Ureter (tissue), 1 donor: ENCODE results near the gene GAS6. TPM values are rescaled to one million over a fixed set of nuclear protein-coding genes. Genes with fewer than 3 reads are reported as not detected.
"Not testable (repeated sequence)": the region's sequence is repeated elsewhere in the genome, so short reads cannot be mapped to it uniquely, and the experiment has no call there.

Source experiments
- DNase-seq: peaks from one replicate; pipeline ENCODE4 v3.0.0-alpha.2; 2020; ENCODE audit warnings: low spot score
- total RNA-seq: library from RNA; stranded (reverse); gene quantifications from one replicate; pipeline ENCODE4 v1.2.4, GENCODE V29; 2023
- donor health status: DM: yes; HTN: yes; CAD: no.

GAS6 gene
- total RNA-seq, 1 donor from 2014 or later, result 68.1 TPM

GRCh38 chr13:113792236-113792770, 71.6 kb downstream of the GAS6 start:
- no peak for DNase-seq

DNA sequence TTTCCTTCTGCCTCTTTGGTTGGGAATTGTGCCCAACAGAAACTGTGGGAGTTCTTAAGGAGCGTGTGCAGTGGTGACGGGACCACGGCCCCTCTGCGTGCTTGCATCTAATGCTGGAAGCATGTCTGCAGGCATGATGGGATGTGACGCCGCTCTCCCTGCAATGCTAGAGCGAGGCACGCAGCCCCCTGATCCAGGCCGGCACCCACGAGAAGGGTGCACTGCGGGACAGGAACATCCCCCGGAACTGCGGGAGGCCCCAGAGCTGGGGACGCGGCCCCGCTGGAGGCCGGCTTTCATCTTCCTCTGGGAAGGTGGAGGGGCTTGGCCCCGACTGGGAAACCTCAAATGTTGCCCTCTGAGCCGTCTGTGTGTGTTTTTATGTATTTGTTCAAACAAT, 72.1 kb downstream of the GAS6 start:
- no peak for DNase-seq

- no peak for DNase-seq
These were observed 72.7 kb downstream of the GAS6 start for GRCh38 chr13:113791226-113791625.

GRCh38 chr13:113789931-113790330, 73.9 kb downstream of the GAS6 start:
- not testable (repeated sequence) for DNase-seq

DNA sequence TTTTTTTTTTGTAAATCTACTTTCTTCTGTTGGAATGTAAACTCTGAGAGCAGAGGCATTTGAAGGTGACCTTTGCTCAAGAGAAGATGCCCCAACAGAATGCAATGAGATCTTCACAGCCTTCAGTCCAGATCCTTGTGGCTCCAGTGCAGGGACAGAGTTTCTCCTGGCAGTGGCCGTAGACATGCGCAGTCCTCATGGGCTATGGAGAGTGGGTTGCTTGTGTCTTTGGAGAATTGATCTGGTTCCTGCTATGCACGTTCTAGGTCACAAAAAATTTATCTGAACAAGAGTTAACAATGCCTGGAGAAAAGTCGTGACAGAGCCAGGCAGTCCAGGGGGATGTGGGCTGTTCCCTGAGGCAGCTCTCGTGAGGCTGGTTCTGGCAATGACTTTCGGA, 74.7 kb downstream of the GAS6 start:
- DNase-seq, result no peak

GRCh38 chr13:113788413-113789135, 75.3 kb downstream of the GAS6 start:
- DNase-seq, result no peak

GRCh38 chr13:113787694-113788093, 76.2 kb downstream of the GAS6 start:
- no peak for DNase-seq

GRCh38 chr13:113786262-113786841, 77.5 kb downstream of the GAS6 start:
- no peak for DNase-seq

- DNase-seq, result no peak
These were observed 78.5 kb downstream of the GAS6 start for GRCh38 chr13:113785051-113786010.

DNA sequence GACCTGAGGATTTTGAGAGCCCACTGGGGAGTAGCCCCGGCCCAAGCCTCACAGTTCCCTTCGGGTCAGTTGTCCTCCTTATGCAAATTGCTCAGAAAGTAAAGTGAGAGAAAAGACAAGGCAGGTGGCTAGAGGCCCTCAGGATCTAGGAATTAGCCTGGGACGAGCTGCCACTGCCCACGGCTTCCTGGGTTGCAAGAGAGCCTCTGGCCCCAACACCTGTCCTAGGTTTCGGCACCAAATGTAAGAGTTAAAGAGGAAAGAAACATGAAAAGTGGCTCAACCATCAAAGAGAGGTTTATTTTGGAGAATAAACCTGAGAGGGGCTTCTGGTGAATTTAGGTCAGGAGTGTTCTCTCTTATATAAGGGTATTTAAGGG, 79.2 kb downstream of the GAS6 start:
- DNase-seq, result no peak

- no peak for DNase-seq
These were observed 79.8 kb downstream of the GAS6 start for GRCh38 chr13:113783966-113784644.

DNA sequence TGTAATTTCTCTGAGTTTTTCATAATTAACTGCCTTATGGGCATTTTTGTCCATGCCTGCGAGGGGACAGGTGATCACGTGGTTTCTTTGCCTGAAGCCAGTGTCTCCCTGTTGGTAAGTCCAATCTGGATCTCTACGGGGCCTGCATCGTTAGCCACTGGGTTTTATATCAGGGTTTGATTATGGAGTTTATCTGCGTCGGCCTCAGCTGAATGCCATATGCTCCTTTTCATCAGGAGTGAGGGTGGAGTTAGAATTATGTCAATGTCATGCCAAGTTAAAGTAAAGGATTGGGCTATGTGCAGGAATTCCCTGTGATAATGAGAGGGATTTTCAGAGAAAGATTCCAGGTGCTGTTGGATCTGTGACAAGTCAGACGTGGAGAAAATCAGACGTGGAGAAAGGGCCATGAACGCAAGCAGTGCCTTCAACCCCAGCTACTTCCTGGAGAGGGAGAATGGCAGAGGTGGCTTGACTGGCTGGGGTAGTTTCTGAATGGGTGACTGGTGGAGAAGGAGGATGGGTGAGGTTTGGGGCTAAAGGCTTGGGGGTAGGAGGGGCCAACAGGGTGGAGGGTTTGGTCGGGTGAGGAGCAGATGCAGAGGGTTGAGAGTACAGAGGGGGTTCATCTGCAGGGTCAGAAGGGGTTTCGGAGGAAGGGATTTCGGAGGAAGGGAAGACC, 80.5 kb downstream of the GAS6 start:
- no peak for DNase-seq

DNA sequence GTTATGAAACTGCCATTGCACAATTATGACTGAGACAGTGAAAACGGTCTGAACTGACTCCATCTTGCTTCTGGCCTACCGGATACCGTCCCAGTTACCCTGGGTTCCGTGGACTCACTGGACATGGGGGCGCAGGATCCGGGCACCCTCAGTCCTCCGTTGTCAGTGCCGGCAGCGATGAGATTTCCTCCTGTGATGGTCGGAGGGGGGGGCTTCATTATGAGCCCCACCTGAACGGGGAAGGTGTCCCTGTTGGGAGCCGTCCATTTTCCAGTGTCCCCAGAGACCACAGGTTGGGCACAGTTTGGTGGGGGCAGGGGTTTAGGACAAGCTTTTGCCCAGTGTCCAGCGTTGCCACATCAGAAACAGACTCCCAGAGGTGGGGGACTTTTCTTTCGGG, 81.4 kb downstream of the GAS6 start:
- no peak for DNase-seq

DNA sequence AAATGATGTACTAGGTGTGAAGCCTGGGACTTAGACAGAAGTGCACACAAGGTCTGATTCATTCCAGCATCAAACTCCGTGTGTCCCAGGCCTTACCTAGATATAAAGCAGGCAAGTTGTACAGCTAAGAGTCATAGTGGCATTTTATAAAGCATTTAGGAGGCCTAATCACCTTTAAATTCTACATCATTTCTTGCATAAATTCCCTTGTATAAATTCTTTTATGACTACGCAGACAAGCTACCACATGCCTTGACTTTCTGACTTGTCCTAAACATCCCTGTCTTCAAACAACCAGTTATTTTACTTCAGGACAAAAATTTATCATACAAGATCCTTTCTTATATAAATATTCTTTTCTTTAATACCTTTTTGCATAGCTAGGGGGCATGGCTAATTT, 82.3 kb downstream of the GAS6 start:
- DNase-seq, result no peak

DNA sequence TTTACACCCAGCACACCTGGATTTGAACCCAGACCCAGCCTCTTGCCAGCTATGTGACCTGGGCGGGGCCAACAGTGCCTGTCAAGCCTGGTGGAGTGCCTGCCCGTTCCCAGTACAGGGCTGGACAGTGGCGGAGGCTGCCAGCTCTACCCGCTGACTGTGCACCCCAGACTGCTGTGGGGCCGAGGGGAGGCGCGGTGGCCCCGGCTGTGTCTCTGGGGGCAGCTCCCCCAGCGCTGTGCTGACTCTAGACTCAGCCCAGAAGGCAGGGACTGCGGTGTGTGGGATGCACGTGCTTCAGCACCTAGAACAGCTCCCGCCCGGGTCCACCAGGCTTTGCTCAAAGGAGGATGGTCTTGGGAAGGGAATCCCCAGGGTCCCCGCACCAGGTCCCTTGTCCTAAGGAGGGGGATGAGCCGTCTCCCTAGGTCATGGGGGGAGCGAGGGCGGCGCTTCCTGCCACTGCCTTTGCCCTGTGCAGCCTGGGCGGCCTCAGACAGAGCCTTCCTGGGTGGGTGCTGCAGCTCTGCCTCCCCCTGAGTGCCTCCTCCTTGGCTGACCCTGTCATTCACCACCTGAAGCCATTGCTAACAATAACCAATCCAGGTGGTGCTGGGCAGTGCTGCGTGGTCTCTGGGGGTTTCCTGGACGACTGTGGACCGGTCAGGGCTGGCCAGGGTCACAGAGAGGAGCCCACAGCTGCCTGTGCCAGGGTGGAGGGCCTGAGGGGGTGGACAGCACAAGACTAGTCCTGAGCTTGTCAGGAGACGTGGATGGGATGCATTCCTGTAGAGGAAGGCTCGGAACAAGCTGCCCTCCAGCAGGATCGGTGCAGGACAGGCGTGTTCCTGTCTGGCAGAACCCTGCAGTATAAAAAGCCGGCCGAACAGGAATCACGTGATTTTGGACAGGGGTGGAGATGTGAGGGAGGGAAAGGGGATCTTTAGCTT, 86.3 kb downstream of the GAS6 start:
- no peak for DNase-seq

DNA sequence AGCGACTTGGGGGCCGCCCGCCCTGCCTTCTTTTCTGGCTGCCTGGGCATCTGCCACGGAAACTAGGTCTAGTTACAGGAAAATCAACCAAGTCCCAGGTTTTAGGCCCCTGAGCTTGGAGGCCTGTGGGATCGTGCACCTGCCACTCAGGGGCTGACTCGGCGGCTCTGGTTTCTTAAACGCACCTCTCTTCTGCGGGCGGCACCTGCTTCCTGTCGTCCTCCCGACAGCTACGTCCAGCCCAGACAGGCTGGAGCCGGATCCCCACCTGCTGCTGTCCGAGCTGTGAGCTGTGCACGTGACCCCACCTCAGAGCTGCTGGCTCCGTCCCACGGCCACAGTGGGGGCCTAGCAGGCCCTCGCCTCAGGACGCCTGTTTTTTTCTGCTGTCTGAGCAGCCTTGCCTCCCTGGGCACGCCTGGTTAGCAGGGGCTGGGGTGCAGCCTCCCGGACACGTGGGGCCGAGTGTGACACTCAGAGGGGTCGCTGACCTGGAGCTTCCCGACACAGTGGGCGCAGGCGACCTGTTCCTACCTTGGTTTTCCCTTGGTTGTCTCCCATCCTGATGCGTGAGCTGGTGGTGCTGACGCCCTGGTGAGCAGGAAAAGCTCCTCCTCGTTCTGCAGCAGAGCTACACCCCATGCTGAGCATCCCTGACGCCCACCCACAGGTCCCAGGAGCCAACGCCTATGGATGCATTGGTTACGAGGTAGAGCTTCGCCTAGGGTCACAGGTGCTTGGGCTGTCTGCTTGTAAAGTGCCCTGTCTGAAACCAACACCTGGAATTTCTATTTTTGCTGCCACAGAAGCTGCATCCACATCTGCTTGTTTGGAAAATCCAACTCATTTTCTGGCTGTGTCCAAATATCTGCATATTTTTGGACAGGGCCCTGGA, 87.4 kb downstream of the GAS6 start:
- no peak for DNase-seq

GRCh38 chr13:113775451-113776145, 88.3 kb downstream of the GAS6 start:
- DNase-seq, result no peak
